Vein endothelial cell (primary cell): ENCODE measurements around the gene DCHS2. TPM values are rescaled to one million over a fixed set of nuclear protein-coding genes. Genes with fewer than 3 reads are reported as not detected.

Experiments
- total RNA-seq: library from RNA; depleted of rRNA; stranded (reverse); fragments of >200 nt; gene quantifications from 2 replicates; pipeline ENCODE4 v1.2.3, GENCODE V29; 2012

The DCHS2 gene, protein sequence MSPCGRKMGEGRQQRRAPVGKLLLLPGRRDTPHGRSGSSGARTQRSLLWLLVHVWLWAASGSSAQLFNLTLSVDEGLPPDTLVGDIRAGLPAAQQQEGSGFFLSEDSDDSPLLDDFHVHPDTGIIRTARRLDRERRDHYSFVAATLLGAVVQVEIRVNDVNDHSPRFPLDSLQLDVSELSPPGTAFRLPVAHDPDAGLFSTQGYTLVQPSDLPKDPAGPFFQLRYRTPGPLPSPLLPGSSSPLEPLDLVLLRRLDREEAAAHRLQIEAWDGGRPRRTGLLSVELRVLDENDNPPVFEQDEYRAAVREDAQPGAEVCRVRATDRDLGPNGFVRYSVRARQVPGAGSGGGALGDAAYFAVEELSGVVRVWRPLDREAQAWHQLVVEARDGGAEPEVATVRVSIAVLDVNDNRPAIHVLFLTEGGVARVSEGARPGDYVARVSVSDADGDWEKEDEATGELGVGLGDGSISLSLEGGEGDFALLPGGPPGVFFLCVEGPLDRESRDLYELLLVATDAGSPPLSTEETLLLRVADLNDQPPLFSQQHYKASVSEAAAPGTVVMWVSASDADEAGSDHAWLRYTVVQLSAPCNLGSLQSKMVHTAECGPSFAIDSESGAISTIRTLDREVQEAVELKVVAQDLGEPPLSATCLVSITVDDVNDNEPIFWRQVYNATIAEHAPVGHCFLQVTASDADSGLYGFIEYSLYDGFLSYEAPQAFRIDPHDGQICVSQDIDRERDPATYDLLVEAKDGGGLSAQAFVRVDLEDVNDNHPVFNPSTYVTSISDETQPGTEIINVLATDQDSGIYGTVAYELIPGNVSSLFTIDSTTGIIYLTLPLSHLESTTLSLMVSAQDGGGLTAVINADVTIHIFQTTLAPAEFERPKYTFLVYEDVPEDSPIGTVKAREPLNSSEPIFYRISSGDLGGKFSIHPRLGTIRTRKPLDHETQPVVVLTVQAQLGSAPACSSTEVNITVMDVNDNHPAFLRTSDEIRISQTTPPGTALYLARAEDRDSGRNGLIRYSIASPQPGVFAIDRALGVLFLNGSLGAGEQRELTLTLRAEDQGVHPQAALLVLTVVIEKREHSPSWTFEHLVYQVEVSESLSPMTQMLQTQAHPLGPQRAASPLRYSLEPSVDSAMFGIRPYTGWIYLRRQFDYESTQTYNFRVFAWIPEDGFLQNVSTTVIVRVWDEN (N-terminal part only)
- 0.19 TPM in 1 of 2 replicates, not detected in the other for total RNA-seq

DNA sequence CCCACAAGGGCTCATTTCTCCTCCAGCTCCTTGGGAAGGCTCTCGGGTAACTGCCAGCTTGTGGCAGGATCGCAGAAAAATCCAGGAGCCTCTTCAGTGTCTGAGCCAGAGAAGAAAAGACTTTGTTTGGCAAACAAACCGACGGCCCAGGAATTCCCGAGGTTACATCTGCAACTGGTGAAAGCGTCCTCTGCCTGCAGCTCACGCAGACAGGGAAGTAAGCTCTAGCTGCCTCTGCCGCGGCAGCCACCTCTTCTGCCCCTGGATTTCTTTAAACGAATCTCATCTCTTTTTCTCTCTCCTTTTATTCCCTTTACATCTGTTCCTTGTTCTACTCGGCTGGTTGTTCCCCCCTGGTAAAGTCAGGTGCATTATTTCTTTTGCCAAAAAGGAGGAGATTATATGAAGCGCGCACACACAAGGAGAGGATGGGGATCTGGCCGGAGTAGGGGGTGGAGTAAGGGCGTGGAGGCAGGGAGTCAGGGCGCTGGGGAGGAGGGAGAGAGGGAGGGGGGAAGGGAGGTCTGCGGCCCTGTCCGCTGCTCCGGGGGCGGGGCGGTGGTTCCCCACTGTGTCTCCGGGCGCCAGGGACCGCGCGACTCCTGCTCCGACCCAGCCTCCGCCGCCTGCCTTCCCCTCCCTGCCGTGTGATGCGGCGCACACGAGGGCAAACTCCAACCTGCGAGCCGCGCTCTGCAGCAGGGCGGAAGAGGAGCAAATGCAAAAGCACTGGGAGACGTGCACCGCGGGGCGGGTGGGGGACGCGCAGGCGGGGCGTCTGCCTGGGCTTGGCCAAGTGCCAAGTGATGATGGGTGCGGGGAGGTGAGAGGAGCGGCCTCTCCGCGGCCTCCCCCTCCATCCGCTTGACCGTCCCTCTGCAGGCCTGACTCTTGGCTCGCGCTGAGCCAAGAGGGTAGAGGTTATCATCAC, at the start of gene DCHS2:
Gene DCHS2, minus strand, starts transcription at position 459 of the 931 bp plus-strand sequence. Its CDS starts 444 bp downstream, at position 15.

Other genes with a start within 250 kb of the DCHS2 start
- gene PLRG1, start 58.6 kb upstream of the DCHS2 start, total RNA-seq: 89.3 and 91.8 TPM in 2 replicates
- not detected in 2 replicates for gene FGB, start 71.2 kb upstream of the DCHS2 start, total RNA-seq
- not detected in 2 replicates for gene FGA, start 98.9 kb upstream of the DCHS2 start, total RNA-seq
- not detected in 2 replicates for gene FGG, start 120.9 kb upstream of the DCHS2 start, total RNA-seq